A673 (cell line): ENCODE data around the gene MAP4K5. TPM values are rescaled to one million over a fixed set of nuclear protein-coding genes. Genes with fewer than 3 reads are reported as not detected.

ENCODE experiments used
- BruUV-seq: library from RNA; stranded (reverse); fragments of 400-500 nt; replicated peaks from 2 replicates; lab custom pipeline; 2021; lab: Mats Ljungman, UMichigan
- CTCF ChIA-PET: fragments of 300-600 bp; sonication (Branson Sonifier 250); formaldehyde crosslinking; loops from one replicate; lab custom pipeline; 2022; ENCODE audit warnings: antibody characterized with exemption; lab: Charles Lee
- POLR2A ChIA-PET: fragments of 300-600 bp; sonication (Branson Sonifier 250); formaldehyde crosslinking; loops from one replicate; lab custom pipeline; 2022; ENCODE audit warnings: antibody characterized with exemption; ENCODE audit not compliant: low non-redundant PET; lab: Charles Lee
- DNase-seq: peaks from one replicate; pipeline ENCODE4 v3.0.0-alpha.2; 2015; ENCODE audit warnings: low spot score
- H3K27ac ChIP-seq: fragments of 200-600 bp; sonication (generic); 2 replicates; pipeline ENCODE4 v1.5.1; 2016; ENCODE audit warnings: mixed run types, low read depth, mild to moderate bottlenecking, mixed read lengths, antibody characterized with exemption, low read length; ENCODE audit not compliant: poor library complexity, severe bottlenecking
- H3K27me3 ChIP-seq: fragments of 200-600 bp; sonication (generic); replicated peaks from 2 replicates; pipeline ENCODE4 v1.6.1; 2017; ENCODE audit warnings: mixed run types, low read depth, mild to moderate bottlenecking, mixed read lengths, antibody characterized with exemption, low read length; ENCODE audit not compliant: insufficient read depth, poor library complexity
- H3K36me3 ChIP-seq: fragments of 200-600 bp; sonication (generic); 2 replicates; pipeline ENCODE4 v1.6.1; 2016; ENCODE audit warnings: mixed run types, mild to moderate bottlenecking, mixed read lengths, antibody characterized with exemption, low read length; ENCODE audit not compliant: insufficient read depth, poor library complexity, severe bottlenecking
- H3K4me1 ChIP-seq: fragments of 200-600 bp; sonication (generic); 2 replicates; pipeline ENCODE4 v1.6.1; 2017; ENCODE audit warnings: mixed run types, mild to moderate bottlenecking, mixed read lengths, antibody characterized with exemption, low read length; ENCODE audit not compliant: insufficient read depth, poor library complexity, severe bottlenecking
- H3K4me3 ChIP-seq: fragments of 200-600 bp; sonication (generic); 2 replicates; pipeline ENCODE4 v1.5.1; 2016; ENCODE audit warnings: low read depth, mixed run types, mild to moderate bottlenecking, mixed read lengths, low read length; ENCODE audit not compliant: poor library complexity, severe bottlenecking
- H3K9me3 ChIP-seq: fragments of 200-600 bp; sonication (generic); 2 replicates; pipeline ENCODE4 v1.6.1; 2016; ENCODE audit warnings: mixed run types, low read depth, mild to moderate bottlenecking, mixed read lengths, antibody characterized with exemption, low read length; ENCODE audit not compliant: poor library complexity, severe bottlenecking
- CTCF ChIP-seq: fragments of 300-800, 200-600 bp; sonication (generic); conservative IDR thresholded peaks from 2 replicates; pipeline ENCODE4 v1.5.1; 2017; ENCODE audit warnings: low read depth, mild to moderate bottlenecking, antibody characterized with exemption, low read length, moderate library complexity, mixed read lengths
- EZH2 ChIP-seq: fragments of 200-600 bp; sonication (generic); IDR thresholded peaks from 2 replicates; pipeline ENCODE4 v1.6.1; 2017; ENCODE audit warnings: borderline replicate concordance, low read depth, mild to moderate bottlenecking, mixed read lengths, antibody characterized with exemption, low read length; ENCODE audit not compliant: poor library complexity, severe bottlenecking
- intact Hi-C: fragments of 100-400 bp; cut with micrococcal nuclease; formaldehyde crosslinking; loops from one replicate; pipeline ENCODE4 v1.10.0; 2022; ENCODE audit not compliant: unreplicated experiment
- total RNA-seq: library from RNA; stranded (reverse); gene quantifications from 2 replicates; pipeline ENCODE4 v1.2.3, GENCODE V29; 2021

MAP4K5 gene
- total RNA-seq, 1 experiment from 2014 or later = 57.9 TPM

DNA sequence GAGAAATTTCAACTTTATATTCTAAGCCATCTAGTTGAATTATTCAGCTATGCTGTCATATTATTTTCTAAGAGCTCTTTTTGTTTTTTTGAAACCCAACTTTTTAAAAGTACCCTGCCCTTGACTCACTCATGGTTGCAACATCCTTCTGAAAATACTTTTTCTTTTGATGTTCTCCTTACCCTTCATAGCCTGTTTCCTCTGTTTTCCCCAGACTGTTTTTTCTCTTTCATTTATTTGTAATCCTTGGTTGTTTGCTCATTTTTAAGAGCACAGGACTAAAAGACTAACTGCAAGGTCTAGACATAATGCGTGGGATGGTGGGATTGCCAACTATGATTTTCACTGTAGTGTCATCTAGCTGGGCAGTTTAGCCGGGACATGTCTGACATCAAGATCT, 114.5 kb downstream of the MAP4K5 start:
- intact Hi-C loops = no loop called here
- CTCF ChIA-PET = no interaction called here
- Histone ChIP-seq H3K9me3 (no peaks in the 10 kb centered on the region), H3K4me3 (no peak overlapping the region), H3K27me3 (no peaks in the 10 kb centered on the region), H3K4me1 (no peaks in the 10 kb centered on the region), H3K27ac (no peak overlapping the region), H3K36me3 (peaks cover 13% of the 10 kb centered on the region)
- no TSS peak for BruUV-seq
- no peak for DNase-seq
- TF ChIP-seq CTCF (no peak), EZH2 (no peak)
- POLR2A ChIA-PET = no interaction called here

DNA sequence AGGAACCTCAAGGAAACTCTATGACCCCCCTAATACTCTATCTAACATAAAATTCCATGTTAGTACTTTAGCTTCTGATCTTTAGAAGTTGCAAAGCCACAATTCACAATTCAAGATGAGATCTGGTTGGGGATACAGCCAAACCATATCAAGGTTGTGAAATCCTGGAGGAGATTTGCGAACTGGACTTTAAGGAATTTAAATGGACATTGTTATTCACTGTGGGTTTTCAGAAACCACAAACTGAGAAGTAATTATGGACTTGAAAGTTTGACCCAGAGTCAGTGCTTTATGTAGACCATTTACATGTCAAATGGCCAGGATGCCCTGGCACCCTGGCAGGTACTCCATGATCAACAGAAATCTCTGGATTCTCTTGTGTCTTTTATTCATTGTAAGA, 121.4 kb downstream of the MAP4K5 start:
- Histone ChIP-seq H3K9me3 (no peaks in the 10 kb centered on the region), H3K4me1 (no peaks in the 10 kb centered on the region), H3K27ac (no peak overlapping the region), H3K27me3 (no peaks in the 10 kb centered on the region), H3K4me3 (no peak overlapping the region), H3K36me3 (peaks cover under 1% of the 10 kb centered on the region)
- CTCF ChIA-PET = interaction anchor here (0.6 kb wide), 1 partner anchor 121 kb away, joined by 3 read pairs; the partner anchor contains the start of gene MAP4K5
- BruUV-seq = no TSS peak
- TF ChIP-seq EZH2 (no peak), CTCF (no peak)
- DNase-seq = no peak
- intact Hi-C loops = no loop called here
- POLR2A ChIA-PET = interaction anchor here (0.6 kb wide), 1 partner anchor 406 kb away, joined by 3 read pairs; no protein-coding TSS in a partner anchor

- H3K27ac ChIP-seq = no peak overlapping the region
- no peak for DNase-seq
- no peak overlapping the region for H3K4me3 ChIP-seq
- no peaks in the 10 kb centered on the region for H3K36me3 ChIP-seq
- intact Hi-C loops = no loop called here
- no TSS peak for BruUV-seq
- no peak for TF ChIP-seq CTCF
- TF ChIP-seq EZH2 = no peak
- H3K4me1 ChIP-seq = no peaks in the 10 kb centered on the region
- no peaks in the 10 kb centered on the region for H3K27me3 ChIP-seq
- CTCF ChIA-PET = no interaction called here
- H3K9me3 ChIP-seq = no peaks in the 10 kb centered on the region
- POLR2A ChIA-PET = no interaction called here
Measured at GRCh38 chr14:50410071-50410470, 122.3 kb downstream of the MAP4K5 start.
